ENCODE measurements around the gene RALGAPA2.

GRCh38 chr20:20405623-20406022, 306.8 kb downstream of the RALGAPA2 start:
- TF ChIP-seq, protein P1, sequence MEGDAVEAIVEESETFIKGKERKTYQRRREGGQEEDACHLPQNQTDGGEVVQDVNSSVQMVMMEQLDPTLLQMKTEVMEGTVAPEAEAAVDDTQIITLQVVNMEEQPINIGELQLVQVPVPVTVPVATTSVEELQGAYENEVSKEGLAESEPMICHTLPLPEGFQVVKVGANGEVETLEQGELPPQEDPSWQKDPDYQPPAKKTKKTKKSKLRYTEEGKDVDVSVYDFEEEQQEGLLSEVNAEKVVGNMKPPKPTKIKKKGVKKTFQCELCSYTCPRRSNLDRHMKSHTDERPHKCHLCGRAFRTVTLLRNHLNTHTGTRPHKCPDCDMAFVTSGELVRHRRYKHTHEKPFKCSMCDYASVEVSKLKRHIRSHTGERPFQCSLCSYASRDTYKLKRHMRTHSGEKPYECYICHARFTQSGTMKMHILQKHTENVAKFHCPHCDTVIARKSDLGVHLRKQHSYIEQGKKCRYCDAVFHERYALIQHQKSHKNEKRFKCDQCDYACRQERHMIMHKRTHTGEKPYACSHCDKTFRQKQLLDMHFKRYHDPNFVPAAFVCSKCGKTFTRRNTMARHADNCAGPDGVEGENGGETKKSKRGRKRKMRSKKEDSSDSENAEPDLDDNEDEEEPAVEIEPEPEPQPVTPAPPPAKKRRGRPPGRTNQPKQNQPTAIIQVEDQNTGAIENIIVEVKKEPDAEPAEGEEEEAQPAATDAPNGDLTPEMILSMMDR (IDR thresholded peaks at IDR 0.05; ENCODE audit: insufficient read depth, low read length): no peak
- TF ChIP-seq POLR2AphosphoS5 (IDR thresholded peaks at IDR 0.05; ENCODE audit: low read depth) (no peak), REST (IDR thresholded peaks at IDR 0.05; ENCODE audit: insufficient replicate concordance, low read depth) (no peak)

All from HL-60 (cell line).